GM18507 (cell line): ENCODE results near the gene PRKCA.
"Not testable (repeated sequence)": the region's sequence is repeated elsewhere in the genome, so short reads cannot be mapped to it uniquely, and the experiment has no call there.

Source experiments
- DNase-seq: peaks from one replicate; pipeline ENCODE4 v3.0.0; 2011; ENCODE audit warnings: low read depth; ENCODE audit not compliant: insufficient read length; ENCODE audit errors: extremely low spot score
- FAIRE-seq: peaks from 2 replicates; lab custom pipeline; 2011; peaks lifted over from hg19 to GRCh38; lab: Jason Lieb, UNC

The PRKCA gene

DNA sequence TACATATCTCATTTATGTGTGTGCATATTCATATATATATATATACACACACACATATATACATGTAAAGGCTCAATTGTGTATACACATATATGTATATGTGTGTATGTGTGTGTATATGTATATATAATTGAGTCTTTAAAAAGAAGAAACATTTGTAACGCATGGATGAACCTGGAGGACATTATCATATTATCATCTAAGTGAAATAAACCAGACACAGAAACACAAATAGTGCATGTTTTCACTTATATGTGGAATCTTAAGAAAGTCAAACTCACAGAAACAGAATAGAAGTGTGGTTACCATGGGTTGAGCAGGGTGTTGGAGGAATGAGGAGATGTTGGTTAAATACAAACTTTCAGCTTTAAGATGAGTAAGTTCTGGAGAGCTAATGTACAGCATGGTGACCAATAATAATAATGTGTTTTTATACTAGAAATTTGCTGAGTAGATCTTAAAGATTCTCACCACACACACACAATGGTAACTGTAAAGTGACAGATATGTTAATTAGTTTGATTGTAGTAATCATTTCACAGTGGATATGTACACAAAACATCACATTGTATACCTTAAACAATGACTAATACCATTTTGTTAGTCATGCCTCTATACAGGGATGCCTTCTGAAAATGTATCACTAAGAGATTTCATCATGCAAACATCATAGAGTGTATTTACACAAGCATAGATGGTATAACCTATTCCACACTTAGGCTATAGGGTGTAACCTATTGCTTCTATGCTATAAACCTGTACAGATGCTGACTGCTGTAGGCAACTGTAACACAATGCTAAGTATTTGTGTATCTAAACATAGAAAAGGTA, 399.9 kb downstream of the PRKCA start:
- DNase-seq (no peak), FAIRE-seq (no peak)

DNA sequence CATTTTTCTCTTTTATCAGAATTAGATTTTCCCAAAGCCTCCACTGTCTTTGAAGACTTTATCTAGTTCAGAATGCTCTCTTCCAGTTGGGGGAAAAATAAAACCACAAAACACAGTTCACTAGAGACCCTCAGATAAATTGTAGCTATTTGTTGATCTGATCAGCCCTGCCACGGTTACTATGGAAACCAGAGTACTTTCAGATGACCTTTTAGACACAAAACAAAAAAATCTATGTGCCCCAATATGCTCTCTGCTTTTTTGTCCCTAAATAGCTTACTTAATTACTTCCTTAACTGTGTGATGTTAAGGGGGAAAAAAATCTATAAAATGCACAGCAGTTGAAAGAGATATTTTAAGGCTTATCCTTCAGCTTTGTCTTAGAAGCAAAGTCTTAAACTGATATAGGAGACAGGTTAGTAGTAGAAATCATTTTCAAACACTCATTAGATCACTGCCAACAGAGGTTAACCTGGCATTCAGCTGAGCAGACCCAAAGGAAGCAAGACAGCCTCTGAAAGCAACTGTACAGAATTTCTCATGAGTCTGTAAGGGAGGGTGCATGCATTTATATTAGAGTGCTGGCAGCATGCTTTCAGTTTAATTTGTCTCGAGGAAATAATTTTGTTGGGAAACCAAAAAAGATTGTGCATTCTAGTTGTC, 402.6 kb downstream of the PRKCA start:
- DNase-seq (no peak), FAIRE-seq (peak; percentile 45)

DNA sequence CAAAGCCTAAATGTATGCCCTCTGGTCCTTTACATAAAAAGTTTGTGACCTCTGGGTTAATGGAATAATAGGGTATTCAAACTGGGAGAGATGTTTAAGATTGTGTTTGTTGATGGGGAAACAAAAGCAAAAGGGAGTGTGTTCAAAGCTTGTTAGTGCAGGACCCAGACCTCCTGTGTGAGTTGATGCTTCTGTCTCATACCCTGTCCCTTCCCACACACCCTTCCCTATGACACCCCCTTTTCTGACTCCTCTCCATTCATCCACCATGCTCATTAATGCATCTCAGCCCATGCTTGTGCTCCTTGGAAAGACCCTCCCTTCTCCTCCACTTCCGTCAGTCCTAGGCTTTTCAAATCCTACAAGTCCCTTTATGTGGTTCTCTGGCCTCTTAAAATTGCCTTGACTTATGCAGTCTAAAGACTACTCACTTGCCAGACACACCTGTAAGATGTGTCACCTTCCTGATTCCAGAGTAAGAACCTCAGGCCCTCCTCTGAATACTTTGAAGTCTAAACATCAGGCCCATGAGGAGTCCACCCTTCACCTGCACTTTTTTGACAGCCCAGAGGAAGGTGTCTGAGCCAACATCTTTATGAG, 404.5 kb downstream of the PRKCA start:
- FAIRE-seq = no peak

GRCh38 chr17:66711401-66711800, 409.0 kb downstream of the PRKCA start:
- DNase-seq = no peak
- no peak for FAIRE-seq

More for the DNA sequence above, 404.5 kb downstream of the PRKCA start:
- DNase-seq = no peak

- DNase-seq = no peak
Observed at GRCh38 chr17:66711881-66712321, 409.5 kb downstream of the PRKCA start.

DNA sequence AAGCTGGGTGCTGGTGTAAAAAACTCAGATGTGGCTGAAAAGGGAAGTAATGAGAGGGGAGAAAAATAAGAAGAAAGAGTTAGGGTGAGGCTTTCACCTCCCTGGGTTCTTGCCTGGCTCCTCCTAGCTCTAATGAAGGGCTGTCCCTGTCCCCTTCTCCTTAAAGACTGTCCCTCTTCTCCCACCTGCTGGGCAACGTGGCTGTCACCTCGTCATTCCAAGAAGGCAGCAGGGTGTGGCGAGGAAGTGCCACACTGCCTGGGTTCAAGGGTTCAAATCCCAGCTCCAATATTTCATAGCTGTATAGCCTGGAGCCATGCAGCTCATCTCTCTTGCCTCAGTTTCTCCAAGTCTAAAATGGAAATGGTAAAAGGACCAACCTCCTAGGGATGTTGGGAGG, 410.0 kb downstream of the PRKCA start:
- FAIRE-seq (peak; percentile 42), DNase-seq (no peak)

More at GRCh38 chr17:66711881-66712321, 409.5 kb downstream of the PRKCA start:
- FAIRE-seq = peak; percentile 12

GRCh38 chr17:66713021-66713532, 410.7 kb downstream of the PRKCA start:
- DNase-seq, FAIRE-seq: not testable (repeated sequence)

- FAIRE-seq (peak; percentile 99), DNase-seq (peak; percentile 60)
Observed at GRCh38 chr17:66713533-66714042, 411.2 kb downstream of the PRKCA start.

DNA sequence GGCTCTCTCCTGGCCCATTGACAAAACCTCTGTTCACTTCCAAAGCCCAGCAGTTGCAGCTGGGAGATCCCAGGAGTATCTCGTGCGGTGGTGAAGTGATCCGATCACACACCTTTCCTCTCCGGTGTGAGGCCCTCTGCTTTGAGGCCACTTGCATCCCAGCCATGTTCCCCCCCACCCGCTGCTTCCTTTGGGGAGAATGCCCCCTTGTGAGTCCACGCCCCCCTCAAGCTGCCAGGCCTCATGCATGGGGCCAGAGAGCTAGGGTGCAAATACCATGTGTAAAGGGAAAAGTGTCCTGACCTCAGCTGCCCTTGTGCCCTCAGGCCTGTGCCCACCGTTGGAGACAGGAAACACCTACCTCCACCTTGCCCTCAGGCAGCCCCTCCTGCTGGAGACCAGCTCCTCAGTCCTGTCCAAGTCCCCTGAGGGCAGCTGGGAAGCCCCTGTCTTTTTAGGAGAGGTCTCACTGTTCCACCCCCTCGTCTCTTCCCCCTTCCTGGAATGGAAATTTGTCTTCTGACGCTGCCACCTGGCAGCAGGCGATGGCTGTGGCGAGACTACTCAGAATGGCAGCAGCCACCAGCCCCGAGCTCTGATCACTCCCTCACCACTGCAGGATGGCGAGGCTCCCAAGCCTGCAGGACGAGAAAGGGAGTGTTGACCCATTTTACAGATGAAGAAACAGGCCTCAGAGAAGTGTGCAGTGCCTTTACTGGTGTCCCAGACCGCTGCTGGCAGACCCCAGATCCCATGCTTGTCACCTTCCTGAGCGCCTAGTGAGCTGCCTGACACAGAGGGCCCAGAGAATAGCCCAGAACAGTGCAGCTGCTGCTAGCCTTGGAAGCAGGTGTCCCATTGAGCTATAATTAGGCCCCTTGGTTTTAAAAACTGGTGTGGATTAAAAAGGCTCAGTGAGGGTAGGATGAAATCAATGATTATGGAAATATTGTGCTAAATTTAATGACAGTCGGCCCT, 411.9 kb downstream of the PRKCA start:
- no peak for FAIRE-seq
- no peak for DNase-seq

GRCh38 chr17:66715076-66715675, 412.8 kb downstream of the PRKCA start:
- DNase-seq (no peak), FAIRE-seq (no peak)

GRCh38 chr17:66715745-66716156, 413.3 kb downstream of the PRKCA start:
- peak; percentile 30 for DNase-seq
- FAIRE-seq = peak; percentile 88

- DNase-seq = no peak
- no peak for FAIRE-seq
Observed at GRCh38 chr17:66716236-66717026, 414.0 kb downstream of the PRKCA start.

- DNase-seq = peak; percentile 67
- FAIRE-seq = peak; percentile 94
Observed at GRCh38 chr17:66717641-66718058, 415.2 kb downstream of the PRKCA start.

GRCh38 chr17:66720027-66720426, 417.6 kb downstream of the PRKCA start:
- FAIRE-seq = no peak
- no peak for DNase-seq

GRCh38 chr17:66720567-66720966, 418.2 kb downstream of the PRKCA start:
- FAIRE-seq (no peak), DNase-seq (no peak)

DNA sequence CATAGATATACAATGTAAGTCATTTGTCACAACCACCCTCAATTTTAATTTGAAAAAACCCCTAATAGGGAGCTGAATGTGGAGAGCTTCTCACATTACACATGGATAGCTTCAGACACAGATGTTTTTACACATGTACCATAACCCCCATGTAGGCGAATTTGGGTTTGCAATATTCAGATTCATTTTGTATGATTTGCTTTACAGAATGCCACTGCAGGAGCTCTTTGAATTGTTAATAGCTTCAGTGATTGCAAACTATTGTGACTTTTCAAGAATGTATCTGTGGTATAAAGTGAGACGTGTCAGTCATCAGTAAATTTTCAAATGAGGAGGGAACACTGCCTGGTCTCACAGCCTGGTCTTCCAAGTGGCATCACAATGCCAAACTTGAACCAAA, 419.9 kb downstream of the PRKCA start:
- FAIRE-seq (no peak), DNase-seq (no peak)

DNA sequence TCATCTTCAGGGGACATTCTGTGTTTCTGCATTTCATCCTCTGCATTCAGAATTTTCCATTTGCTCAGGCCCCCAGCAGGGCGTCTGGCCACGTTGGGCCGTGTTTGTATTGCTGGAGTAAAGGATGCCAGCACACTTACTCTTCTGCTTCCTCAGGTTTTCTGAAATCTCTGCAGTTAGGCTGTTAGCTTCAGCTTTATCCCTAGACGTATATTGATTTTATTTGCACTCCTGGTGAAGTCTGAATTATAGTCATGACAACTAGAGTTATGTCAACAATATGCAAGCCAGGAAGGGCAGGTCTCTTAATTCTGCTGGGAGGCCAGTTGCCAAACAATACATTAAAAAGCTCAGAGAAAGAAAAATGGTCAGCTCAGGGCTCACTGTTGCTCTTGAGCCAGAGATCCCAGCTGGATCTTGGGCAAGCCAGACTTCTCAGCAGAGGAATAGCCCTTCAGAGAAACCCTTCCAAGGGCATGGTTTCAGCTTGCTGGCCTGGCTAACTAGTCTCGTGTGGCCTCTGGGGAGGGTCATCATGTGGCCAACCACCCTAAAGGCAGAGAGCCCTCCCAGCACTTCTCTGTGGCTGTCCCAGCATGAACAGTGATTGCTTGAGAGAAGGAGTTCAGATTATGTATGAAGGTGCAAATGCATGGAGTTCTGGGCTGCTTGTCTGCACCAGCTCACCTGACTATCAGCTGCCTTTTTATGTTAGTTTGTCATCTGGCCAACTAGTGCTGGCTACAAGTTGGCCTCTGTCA, 422.3 kb downstream of the PRKCA start:
- FAIRE-seq = no peak

More for the DNA sequence above, 422.3 kb downstream of the PRKCA start:
- DNase-seq = no peak
